H9 (cell line): ENCODE data around the gene CNN3. TPM values are rescaled to one million over a fixed set of nuclear protein-coding genes. Genes with fewer than 3 reads are reported as not detected.

Source experiments
- DNase-seq: peaks from one replicate; pipeline ENCODE4 v3.0.0-alpha.2; 2017
- H2AFZ ChIP-seq: one replicate; pipeline ENCODE4 v1.6.1; 2013; ENCODE audit warnings: mild to moderate bottlenecking, low read length, control low read depth, moderate library complexity
- H2AK5ac ChIP-seq: 2 replicates; pipeline ENCODE4 v1.6.1; 2013; ENCODE audit warnings: low read length, control low read depth, mixed read lengths; ENCODE audit not compliant: insufficient read length
- H2BK120ac ChIP-seq: one replicate; pipeline ENCODE4 v1.6.1; 2013; ENCODE audit warnings: low read depth, mild to moderate bottlenecking, low read length, control low read depth, inconsistent platforms; ENCODE audit not compliant: poor library complexity, severe bottlenecking
- H2BK12ac ChIP-seq: 2 replicates; pipeline ENCODE4 v1.6.1; 2013; ENCODE audit warnings: low read length, control low read depth, mixed read lengths, low read depth; ENCODE audit not compliant: insufficient read length
- H2BK15ac ChIP-seq: 2 replicates; pipeline ENCODE4 v1.6.1; 2013; ENCODE audit warnings: low read depth, low read length, control low read depth
- H2BK20ac ChIP-seq: one replicate; pipeline ENCODE4 v1.6.1; 2013; ENCODE audit warnings: low read depth, mild to moderate bottlenecking, low read length, control low read depth, inconsistent platforms; ENCODE audit not compliant: poor library complexity, severe bottlenecking
- H2BK5ac ChIP-seq: 2 replicates; pipeline ENCODE4 v1.6.1; 2013; ENCODE audit warnings: low read length, control low read depth, mixed read lengths; ENCODE audit not compliant: insufficient read length
- H3K14ac ChIP-seq: 2 replicates; pipeline ENCODE4 v1.6.1; 2013; ENCODE audit warnings: low read length, control low read depth; ENCODE audit not compliant: insufficient read depth
- H3K18ac ChIP-seq: 2 replicates; pipeline ENCODE4 v1.6.1; 2013; ENCODE audit warnings: low read depth, mild to moderate bottlenecking, mixed read lengths, low read length, control low read depth; ENCODE audit not compliant: insufficient read length
- H3K23ac ChIP-seq: 2 replicates; pipeline ENCODE4 v1.6.1; 2013; ENCODE audit warnings: low read length, control low read depth, mixed read lengths, low read depth; ENCODE audit not compliant: insufficient read length
- H3K23me2 ChIP-seq: 2 replicates; pipeline ENCODE4 v1.6.1; 2013; ENCODE audit warnings: low read depth, mild to moderate bottlenecking, mixed read lengths, low read length, control low read depth; ENCODE audit not compliant: insufficient read length, poor library complexity, severe bottlenecking
- H3K27ac ChIP-seq: 2 replicates; pipeline ENCODE4 v1.5.1; 2013; ENCODE audit warnings: low read length, control low read depth, mixed read lengths, low read depth; ENCODE audit not compliant: insufficient read length
- H3K27me3 ChIP-seq: 2 replicates; pipeline ENCODE4 v1.6.1; 2013; ENCODE audit warnings: low read length, control low read depth, inconsistent platforms; ENCODE audit not compliant: insufficient read depth
- H3K4ac ChIP-seq: 2 replicates; pipeline ENCODE4 v1.6.1; 2013; ENCODE audit warnings: low read depth, mild to moderate bottlenecking, control low read depth, inconsistent platforms, low read length, moderate library complexity
- H3K4me1 ChIP-seq: 2 replicates; pipeline ENCODE4 v1.6.1; 2013; ENCODE audit warnings: low read length, control low read depth, inconsistent platforms; ENCODE audit not compliant: insufficient read depth
- H3K4me2 ChIP-seq: 2 replicates; pipeline ENCODE4 v1.6.1; 2013; ENCODE audit warnings: low read length, control low read depth, mixed read lengths; ENCODE audit not compliant: insufficient read length, insufficient read depth
- H3K56ac ChIP-seq: 2 replicates; pipeline ENCODE4 v1.6.1; 2013; ENCODE audit warnings: low read depth, mild to moderate bottlenecking, mixed read lengths, low read length, control low read depth; ENCODE audit not compliant: insufficient read length
- H3K79me1 ChIP-seq: 2 replicates; pipeline ENCODE4 v1.6.1; 2013; ENCODE audit warnings: low read depth, mild to moderate bottlenecking, moderate library complexity, low read length, control low read depth, inconsistent platforms; ENCODE audit not compliant: insufficient read depth, poor library complexity, severe bottlenecking
- H3K79me2 ChIP-seq: 2 replicates; pipeline ENCODE4 v1.6.1; 2013; ENCODE audit warnings: low read length, control low read depth, inconsistent platforms; ENCODE audit not compliant: insufficient read depth
- H3K9ac ChIP-seq: 2 replicates; pipeline ENCODE4 v1.6.1; 2013; ENCODE audit warnings: low read length, control low read depth, mixed read lengths; ENCODE audit not compliant: insufficient read length; ENCODE audit errors: extremely low read depth
- H3K9me3 ChIP-seq: one replicate; pipeline ENCODE4 v1.6.1; 2013; ENCODE audit warnings: low read depth, low read length, inconsistent platforms; ENCODE audit not compliant: control insufficient read depth
- H3T11ph ChIP-seq: one replicate; pipeline ENCODE4 v1.6.1; 2013; ENCODE audit warnings: mild to moderate bottlenecking, low read length, control low read depth, inconsistent platforms
- H4K20me1 ChIP-seq: one replicate; pipeline ENCODE4 v1.6.1; 2013; ENCODE audit not compliant: control insufficient read depth, insufficient read length, insufficient read depth
- H4K5ac ChIP-seq: 2 replicates; pipeline ENCODE4 v1.6.1; 2013; ENCODE audit warnings: low read depth, mild to moderate bottlenecking, mixed read lengths, low read length, control low read depth; ENCODE audit not compliant: insufficient read length
- H4K8ac ChIP-seq: replicated peaks from 2 replicates; pipeline ENCODE4 v1.6.1; 2013; ENCODE audit warnings: low read length, control low read depth, mixed read lengths, low read depth; ENCODE audit not compliant: insufficient read length
- H4K91ac ChIP-seq: 2 replicates; pipeline ENCODE4 v1.6.1; 2013; ENCODE audit warnings: low read depth, mild to moderate bottlenecking, moderate library complexity, mixed read lengths, low read length, control low read depth; ENCODE audit not compliant: insufficient read length
- H3K27ac Mint-ChIP-seq, 3 experiments: 2 replicates in 2 of 3; 3 replicates in 1 of 3; pipeline ENCODE4 v1.8.0; 2020 to 2021; ENCODE audit warnings: mixed read lengths in 3 of 3, mild to moderate bottlenecking in 1 of 3, moderate library complexity in 1 of 3
- H3K27me3 Mint-ChIP-seq: 2 replicates; pipeline ENCODE4 v1.8.0; 2021; ENCODE audit warnings: low read depth, mild to moderate bottlenecking, moderate library complexity, mixed read lengths
- H3K36me3 Mint-ChIP-seq, 3 experiments: 2 replicates in 2 of 3; 3 replicates in 1 of 3; pipeline ENCODE4 v1.8.0; 2020 to 2021; ENCODE audit warnings: low read depth in 3 of 3, mixed read lengths in 3 of 3; ENCODE audit not compliant: insufficient read depth in 1 of 3
- H3K4me1 Mint-ChIP-seq, 2 experiments: 2 replicates each; pipeline ENCODE4 v1.8.0; 2020; ENCODE audit warnings: mixed read lengths in 2 of 2
- H3K4me3 Mint-ChIP-seq, 2 experiments: 2 replicates in 1 of 2; 3 replicates in 1 of 2; pipeline ENCODE4 v1.8.0; 2020 to 2021; ENCODE audit warnings: mild to moderate bottlenecking in 2 of 2, mixed read lengths in 2 of 2, moderate library complexity in 1 of 2
- H3K9me3 Mint-ChIP-seq, 2 experiments: 2 replicates in 1 of 2; 3 replicates in 1 of 2; pipeline ENCODE4 v1.8.0; 2020; ENCODE audit warnings: mild to moderate bottlenecking in 2 of 2, mixed read lengths in 2 of 2, moderate library complexity in 1 of 2
- WGBS: extraction: QIAGEN DNeasy Blood & Tissue Kit; methylation state at CpG from one replicate; pipeline ENCODE4 v1.1.7; 2013; ENCODE audit warnings: missing lambda C conversion rate, low lambda C conversion rate, mixed read lengths; ENCODE audit not compliant: insufficient read length; ENCODE audit errors: extremely low coverage; 5-methylcytosine and 5-hydroxymethylcytosine counted together
- total RNA-seq: library from RNA; stranded (reverse); gene quantifications from 2 replicates; pipeline ENCODE4 v1.2.1, GENCODE V29; 2021
- TF ChIP-seq, protein P1 (sequence below): fragments of 200-600 bp; sonication (generic); conservative IDR thresholded peaks from 3 replicates; pipeline ENCODE4 v1.8.0; 2021; ENCODE audit warnings: antibody characterized with exemption, mild to moderate bottlenecking

Gene CNN3
- total RNA-seq, 1 experiment from 2014 or later = 279 TPM

DNA sequence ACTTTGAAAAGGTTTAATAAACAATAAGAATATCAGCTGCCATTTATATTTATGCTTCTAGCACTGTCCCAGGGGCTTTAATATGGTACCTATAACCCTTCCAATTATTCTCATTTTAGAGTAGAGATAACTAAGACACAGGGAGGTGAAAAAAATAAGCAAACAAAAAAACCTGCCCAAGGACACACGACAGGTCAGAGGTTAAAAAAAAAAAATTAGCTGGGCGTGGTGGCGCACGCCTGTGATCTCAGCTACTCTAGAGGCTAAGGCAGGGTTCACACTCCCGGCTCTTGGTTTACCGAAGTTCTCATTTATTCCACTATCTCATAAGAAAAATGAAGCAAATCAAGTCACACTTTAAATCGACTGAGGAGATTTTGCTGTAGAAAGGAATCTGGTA, 34.7 kb upstream of the CNN3 start:
- no peak overlapping the region for H3K56ac ChIP-seq
- no peak overlapping the region for H3K4me2 ChIP-seq
- no peak overlapping the region for H2BK20ac ChIP-seq
- Mint-ChIP-seq H3K9me3 (no peaks in the 10 kb centered on the region), H3K27me3 (no peaks in the 10 kb centered on the region), H3K36me3 (no peaks in the 10 kb centered on the region), H3K4me3 (no peak overlapping the region), H3K27ac (no peak overlapping the region), H3K4me1 (no peaks in the 10 kb centered on the region)
- H3K27me3 ChIP-seq = no peaks in the 10 kb centered on the region
- H2AFZ ChIP-seq = no peak overlapping the region
- H3K9me3 ChIP-seq = no peaks in the 10 kb centered on the region
- H2BK15ac ChIP-seq = no peak overlapping the region
- H3K14ac ChIP-seq = no peak overlapping the region
- H2BK5ac ChIP-seq = no peak overlapping the region
- TF ChIP-seq, protein P1, sequence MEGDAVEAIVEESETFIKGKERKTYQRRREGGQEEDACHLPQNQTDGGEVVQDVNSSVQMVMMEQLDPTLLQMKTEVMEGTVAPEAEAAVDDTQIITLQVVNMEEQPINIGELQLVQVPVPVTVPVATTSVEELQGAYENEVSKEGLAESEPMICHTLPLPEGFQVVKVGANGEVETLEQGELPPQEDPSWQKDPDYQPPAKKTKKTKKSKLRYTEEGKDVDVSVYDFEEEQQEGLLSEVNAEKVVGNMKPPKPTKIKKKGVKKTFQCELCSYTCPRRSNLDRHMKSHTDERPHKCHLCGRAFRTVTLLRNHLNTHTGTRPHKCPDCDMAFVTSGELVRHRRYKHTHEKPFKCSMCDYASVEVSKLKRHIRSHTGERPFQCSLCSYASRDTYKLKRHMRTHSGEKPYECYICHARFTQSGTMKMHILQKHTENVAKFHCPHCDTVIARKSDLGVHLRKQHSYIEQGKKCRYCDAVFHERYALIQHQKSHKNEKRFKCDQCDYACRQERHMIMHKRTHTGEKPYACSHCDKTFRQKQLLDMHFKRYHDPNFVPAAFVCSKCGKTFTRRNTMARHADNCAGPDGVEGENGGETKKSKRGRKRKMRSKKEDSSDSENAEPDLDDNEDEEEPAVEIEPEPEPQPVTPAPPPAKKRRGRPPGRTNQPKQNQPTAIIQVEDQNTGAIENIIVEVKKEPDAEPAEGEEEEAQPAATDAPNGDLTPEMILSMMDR = no peak
- no peaks in the 10 kb centered on the region for H3K23me2 ChIP-seq
- H2BK120ac ChIP-seq = no peak overlapping the region
- H4K91ac ChIP-seq = no peak overlapping the region
- no peak overlapping the region for H3K9ac ChIP-seq
- no peak for DNase-seq
- no peak overlapping the region for H3K27ac ChIP-seq
- H2BK12ac ChIP-seq = no peak overlapping the region
- H3K79me2 ChIP-seq = no peaks in the 10 kb centered on the region
- H3K4me1 ChIP-seq = no peaks in the 10 kb centered on the region
- no peak overlapping the region for H3K23ac ChIP-seq
- H3K79me1 ChIP-seq = no peaks in the 10 kb centered on the region
- no CpG with 5 or more reads among the region's 7 CpGs for WGBS
- no peak overlapping the region for H3K4ac ChIP-seq
- H3T11ph ChIP-seq = no peak overlapping the region
- H2AK5ac ChIP-seq = no peak overlapping the region
- H3K18ac ChIP-seq = no peak overlapping the region
- no peak overlapping the region for H4K5ac ChIP-seq
- H4K8ac ChIP-seq = no peak overlapping the region
- H4K20me1 ChIP-seq = peaks cover 2% of the 10 kb centered on the region
